ENCODE measurements around the gene GPR27.

Gene GPR27

DNA sequence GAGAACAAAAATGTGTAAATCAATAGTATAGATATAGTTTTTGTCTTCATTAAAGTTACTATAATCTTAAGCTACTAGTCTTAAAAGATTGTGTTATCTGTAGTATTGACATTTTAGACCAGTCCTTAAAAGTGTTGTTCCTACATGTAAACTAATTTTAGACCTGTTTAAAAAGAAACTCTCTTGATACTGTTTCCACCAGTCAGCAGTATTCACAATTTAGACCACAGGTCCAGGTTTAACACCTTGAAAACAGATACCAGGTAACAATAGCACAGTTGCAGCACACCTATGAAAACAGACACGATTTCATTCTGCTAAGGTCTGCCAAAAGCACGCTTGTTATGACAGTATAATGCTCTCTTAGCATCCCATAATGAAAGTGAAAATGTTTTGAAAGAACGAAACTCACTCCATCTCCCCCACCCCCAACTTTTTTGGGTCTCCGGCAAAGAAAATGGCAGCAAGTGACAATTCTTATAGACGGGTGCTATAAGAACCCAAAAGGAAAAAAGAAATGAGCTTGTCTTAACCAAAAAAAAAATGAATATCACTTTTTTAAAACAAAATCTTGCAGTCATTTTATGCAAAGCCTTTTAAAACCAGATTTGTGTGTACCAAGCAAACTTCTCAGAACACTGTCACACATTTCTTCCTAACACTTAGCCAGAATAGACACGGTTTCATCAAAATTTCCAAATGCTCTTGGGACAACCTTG, 30.0 kb upstream of the GPR27 start:
- TF ChIP-seq, protein P1, sequence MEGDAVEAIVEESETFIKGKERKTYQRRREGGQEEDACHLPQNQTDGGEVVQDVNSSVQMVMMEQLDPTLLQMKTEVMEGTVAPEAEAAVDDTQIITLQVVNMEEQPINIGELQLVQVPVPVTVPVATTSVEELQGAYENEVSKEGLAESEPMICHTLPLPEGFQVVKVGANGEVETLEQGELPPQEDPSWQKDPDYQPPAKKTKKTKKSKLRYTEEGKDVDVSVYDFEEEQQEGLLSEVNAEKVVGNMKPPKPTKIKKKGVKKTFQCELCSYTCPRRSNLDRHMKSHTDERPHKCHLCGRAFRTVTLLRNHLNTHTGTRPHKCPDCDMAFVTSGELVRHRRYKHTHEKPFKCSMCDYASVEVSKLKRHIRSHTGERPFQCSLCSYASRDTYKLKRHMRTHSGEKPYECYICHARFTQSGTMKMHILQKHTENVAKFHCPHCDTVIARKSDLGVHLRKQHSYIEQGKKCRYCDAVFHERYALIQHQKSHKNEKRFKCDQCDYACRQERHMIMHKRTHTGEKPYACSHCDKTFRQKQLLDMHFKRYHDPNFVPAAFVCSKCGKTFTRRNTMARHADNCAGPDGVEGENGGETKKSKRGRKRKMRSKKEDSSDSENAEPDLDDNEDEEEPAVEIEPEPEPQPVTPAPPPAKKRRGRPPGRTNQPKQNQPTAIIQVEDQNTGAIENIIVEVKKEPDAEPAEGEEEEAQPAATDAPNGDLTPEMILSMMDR (conservative IDR thresholded peaks at IDR 0.05; ENCODE audit: low read depth, low read length) = no peak
- no peak overlapping the region for H3K4me3 ChIP-seq (ENCODE audit: low read length)
- DNase-seq (ENCODE audit: low read depth) = no peak

DNA sequence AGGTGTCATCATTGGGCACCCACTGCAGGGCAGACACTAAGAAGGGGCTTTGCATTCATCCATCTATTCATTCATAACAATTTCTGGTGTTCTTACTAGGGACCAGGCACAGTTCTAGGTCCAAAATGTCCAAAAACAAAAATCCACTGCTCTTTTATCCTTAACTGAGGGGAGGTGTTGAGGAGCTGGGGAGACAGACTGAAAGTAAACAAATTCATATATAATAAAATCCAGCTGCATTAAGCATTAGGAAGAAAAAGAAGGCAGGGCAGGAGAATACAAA, 29.5 kb upstream of the GPR27 start:
- H3K4me3 ChIP-seq (ENCODE audit: low read length) = peak overlapping the region; percentile 72
- no peak for DNase-seq (ENCODE audit: low read depth)
- TF ChIP-seq, protein P1 (conservative IDR thresholded peaks at IDR 0.05; ENCODE audit: low read depth, low read length) = no peak

DNA sequence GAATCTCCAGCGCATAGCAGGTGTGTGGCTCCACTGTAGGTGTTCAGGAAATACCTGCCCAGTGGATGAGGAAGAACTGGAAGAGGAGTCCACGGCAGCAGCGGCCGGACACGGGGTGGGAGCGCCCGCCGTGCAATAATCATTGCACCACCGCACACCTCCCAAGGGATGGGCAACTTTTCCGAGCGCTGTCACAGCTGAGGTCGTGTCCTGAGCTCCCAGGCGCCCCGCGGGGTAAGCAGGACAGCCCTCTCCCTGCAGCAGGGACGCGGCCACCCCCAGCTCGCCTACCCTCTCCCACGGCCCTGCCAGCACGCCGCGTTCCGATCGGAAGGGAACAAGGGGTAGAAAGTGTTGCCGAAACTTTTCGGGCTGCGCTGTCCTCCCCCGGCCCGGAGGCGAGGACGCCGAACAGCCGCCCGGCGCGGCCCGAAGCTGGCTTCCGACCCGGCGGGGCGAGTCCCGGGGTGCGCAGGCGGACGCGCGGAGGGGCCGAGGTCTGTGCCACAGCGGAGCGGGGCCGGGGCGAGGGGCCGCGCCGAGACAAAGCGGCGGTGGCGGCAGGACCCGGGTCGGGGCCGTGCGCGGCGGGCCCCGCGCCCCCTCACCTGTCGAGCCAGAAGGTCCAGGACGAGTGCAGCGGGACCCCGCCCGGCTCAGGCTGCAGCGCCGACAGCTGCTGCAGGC, 28.9 kb upstream of the GPR27 start:
- no peak for DNase-seq (ENCODE audit: low read depth)
- TF ChIP-seq, protein P1 (conservative IDR thresholded peaks at IDR 0.05; ENCODE audit: low read depth, low read length) = peak; percentile 3
- H3K4me3 ChIP-seq (ENCODE audit: low read length) = peak overlapping the region; percentile 72

DNA sequence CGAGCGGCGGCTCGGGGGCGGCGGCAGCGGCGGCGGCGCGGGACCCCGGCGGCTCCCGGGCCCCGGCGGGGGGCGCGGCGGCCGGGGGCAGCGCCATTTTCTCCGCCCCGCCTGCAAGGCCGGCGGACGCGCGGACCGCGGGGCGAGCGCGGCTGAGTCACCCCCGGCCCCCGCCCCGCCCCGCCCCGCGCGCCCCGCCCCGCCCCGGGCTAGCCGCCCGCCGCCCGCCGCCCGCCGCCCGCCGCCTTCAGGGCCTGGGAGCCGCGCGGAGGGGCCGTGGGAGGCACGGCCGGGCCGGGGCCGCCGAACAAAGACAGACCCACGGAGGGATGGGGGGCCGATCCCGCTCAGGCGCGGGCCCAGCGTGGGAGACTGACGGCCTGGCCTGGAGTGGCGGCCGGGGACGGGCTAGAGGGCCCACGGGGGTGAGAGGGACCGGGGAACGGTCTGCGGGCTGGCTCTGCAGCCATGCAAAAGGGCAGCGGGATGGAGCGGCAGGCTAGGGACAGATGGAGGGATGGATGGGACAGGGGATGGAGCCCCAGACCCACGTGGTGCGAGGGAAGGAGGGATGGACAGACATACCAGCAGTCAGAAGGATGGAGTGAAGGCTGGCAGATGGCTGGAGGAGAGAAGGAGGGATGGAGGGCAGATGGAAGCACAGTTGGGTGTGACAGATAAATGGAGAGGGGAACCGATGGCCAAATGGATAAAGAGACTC, 28.2 kb upstream of the GPR27 start, which contains the start of gene EIF4E3:
Gene EIF4E3 (minus strand): TSS at position 132 of the 721 bp plus-strand sequence. CDS start 35 bp downstream, at position 97.
- peak within 1 kb of the TSS; percentile 72 for H3K4me3 ChIP-seq (ENCODE audit: low read length)
- DNase-seq (ENCODE audit: low read depth) = no peak
- TF ChIP-seq, protein P1 (conservative IDR thresholded peaks at IDR 0.05; ENCODE audit: low read depth, low read length) = no peak

DNA sequence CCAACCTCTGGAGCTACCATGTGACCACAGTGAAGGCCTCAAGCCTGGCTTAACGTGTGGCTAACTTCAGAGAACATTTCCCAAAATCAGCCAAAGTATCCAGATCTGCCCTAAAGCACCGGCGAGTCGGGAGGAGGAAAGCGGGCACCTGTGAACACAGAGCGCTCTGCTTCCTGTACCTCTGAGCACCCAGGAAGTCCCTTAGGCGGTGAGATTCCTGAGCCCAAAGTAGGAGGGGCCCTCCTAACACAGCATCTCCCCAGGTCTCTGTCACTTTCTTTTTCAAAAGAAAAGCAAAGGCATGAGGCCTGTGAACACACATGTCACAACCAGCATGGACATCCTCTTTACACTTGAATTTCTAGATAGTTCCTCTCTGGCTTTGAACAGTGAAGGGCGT, 27.5 kb upstream of the GPR27 start:
- no peak overlapping the region for H3K4me3 ChIP-seq (ENCODE audit: low read length)
- DNase-seq (ENCODE audit: low read depth) = no peak
- TF ChIP-seq, protein P1 (conservative IDR thresholded peaks at IDR 0.05; ENCODE audit: low read depth, low read length) = no peak

DNA sequence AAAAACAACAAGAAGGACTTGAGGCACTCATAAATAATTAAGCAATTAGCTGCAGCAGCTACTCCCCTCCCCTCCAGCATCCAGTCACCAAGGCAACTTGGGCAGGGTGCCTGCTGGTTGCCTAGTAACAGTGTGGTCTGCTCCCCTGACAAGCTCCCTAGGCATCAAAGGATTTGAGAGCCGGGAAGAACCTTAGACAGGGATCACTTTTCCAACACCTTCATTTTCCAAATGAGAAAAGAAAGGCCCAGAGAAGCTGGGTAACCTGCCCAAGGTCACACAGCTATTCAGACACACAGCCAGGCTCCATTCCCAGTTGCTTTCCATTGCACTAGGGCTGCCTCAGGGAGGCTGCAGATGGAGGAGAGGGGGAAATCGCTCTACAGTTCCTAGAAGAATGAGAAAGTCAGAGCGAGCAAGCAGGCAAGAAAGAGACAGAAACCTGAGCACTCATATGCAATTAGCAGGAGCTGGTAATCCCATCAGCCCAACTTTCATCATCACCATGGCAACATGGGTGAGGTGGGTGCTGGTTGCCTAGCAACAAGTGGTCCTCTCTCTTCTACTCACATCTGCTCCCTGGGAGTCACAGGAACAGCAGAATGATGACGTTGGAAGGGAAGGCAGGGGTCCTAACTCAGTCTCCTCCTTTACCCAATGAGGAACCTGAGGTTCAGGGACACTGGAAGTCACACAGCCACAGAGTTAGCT, 24.9 kb upstream of the GPR27 start:
- TF ChIP-seq, protein P1 (conservative IDR thresholded peaks at IDR 0.05; ENCODE audit: low read depth, low read length) = no peak
- DNase-seq (ENCODE audit: low read depth) = no peak
- H3K4me3 ChIP-seq (ENCODE audit: low read length) = no peak overlapping the region
